Body of pancreas (tissue), 4 donors: Measurements from ENCODE around the gene CNTNAP5.

ENCODE experiments used
- POLR2A ChIP-seq, 3 donors: fragments of 450-650 bp; IDR thresholded peaks; one replicate each; pipeline ENCODE4 v1.6.1; 2016; ENCODE audit warnings: antibody characterized with exemption in 3 of 3, mild to moderate bottlenecking in 2 of 3
- TF ChIP-seq, protein P1 (sequence below), 7 experiments: fragments of 450-650 bp in 4 of 7; fragments of 200-600 bp in 3 of 7; sonication (generic) in 3 of 7; IDR thresholded peaks; one replicate each; pipeline ENCODE4 v1.5.1; 2016 to 2019; ENCODE audit warnings: antibody characterized with exemption in 7 of 7

- TF ChIP-seq POLR2A (IDR thresholded peaks at IDR 0.05), result no peak
- TF ChIP-seq, protein P1, sequence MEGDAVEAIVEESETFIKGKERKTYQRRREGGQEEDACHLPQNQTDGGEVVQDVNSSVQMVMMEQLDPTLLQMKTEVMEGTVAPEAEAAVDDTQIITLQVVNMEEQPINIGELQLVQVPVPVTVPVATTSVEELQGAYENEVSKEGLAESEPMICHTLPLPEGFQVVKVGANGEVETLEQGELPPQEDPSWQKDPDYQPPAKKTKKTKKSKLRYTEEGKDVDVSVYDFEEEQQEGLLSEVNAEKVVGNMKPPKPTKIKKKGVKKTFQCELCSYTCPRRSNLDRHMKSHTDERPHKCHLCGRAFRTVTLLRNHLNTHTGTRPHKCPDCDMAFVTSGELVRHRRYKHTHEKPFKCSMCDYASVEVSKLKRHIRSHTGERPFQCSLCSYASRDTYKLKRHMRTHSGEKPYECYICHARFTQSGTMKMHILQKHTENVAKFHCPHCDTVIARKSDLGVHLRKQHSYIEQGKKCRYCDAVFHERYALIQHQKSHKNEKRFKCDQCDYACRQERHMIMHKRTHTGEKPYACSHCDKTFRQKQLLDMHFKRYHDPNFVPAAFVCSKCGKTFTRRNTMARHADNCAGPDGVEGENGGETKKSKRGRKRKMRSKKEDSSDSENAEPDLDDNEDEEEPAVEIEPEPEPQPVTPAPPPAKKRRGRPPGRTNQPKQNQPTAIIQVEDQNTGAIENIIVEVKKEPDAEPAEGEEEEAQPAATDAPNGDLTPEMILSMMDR (IDR thresholded peaks at IDR 0.05), result no peak
These were observed 189.0 kb downstream of the CNTNAP5 start for GRCh38 chr2:124213977-124214587.
